Liver (tissue), 9 donors: ENCODE results near the gene GNAI3. TPM values are rescaled to one million over a fixed set of nuclear protein-coding genes. Genes with fewer than 3 reads are reported as not detected.

Source experiments
- DNase-seq: peaks from one replicate; pipeline ENCODE4 v3.0.0-alpha.2; 2017; ENCODE audit warnings: low spot score
- H3K27ac ChIP-seq, 2 donors: one replicate each; pipeline ENCODE4 v1.7.0; 2013; ENCODE audit warnings: inconsistent platforms in 2 of 2, low read length in 2 of 2, control low read depth in 1 of 2, low read depth in 1 of 2, mild to moderate bottlenecking in 1 of 2
- H3K27me3 ChIP-seq, 4 donors: one replicate each; pipeline versions ENCODE4 v1.6.1 to v1.7.0; 2013; ENCODE audit warnings: low read length in 3 of 4, inconsistent platforms in 1 of 4, mild to moderate bottlenecking in 1 of 4, moderate library complexity in 1 of 4; ENCODE audit not compliant: control insufficient read depth in 4 of 4, insufficient read depth in 4 of 4
- H3K36me3 ChIP-seq, 4 donors: one replicate each; pipeline versions ENCODE4 v1.6.1 to v1.7.0; 2013; ENCODE audit warnings: low read length in 3 of 4, mild to moderate bottlenecking in 3 of 4, low read depth in 1 of 4, moderate library complexity in 1 of 4; ENCODE audit not compliant: control insufficient read depth in 4 of 4, insufficient read depth in 3 of 4
- H3K4me1 ChIP-seq, 4 donors: one replicate each; pipeline versions ENCODE4 v1.6.1 to v1.7.0; 2013; ENCODE audit warnings: low read length in 3 of 4, mild to moderate bottlenecking in 3 of 4, moderate library complexity in 1 of 4; ENCODE audit not compliant: control insufficient read depth in 4 of 4, insufficient read depth in 4 of 4
- H3K4me3 ChIP-seq, 3 donors: one replicate each; pipeline versions ENCODE4 v1.6.1 to v1.7.0; 2013; ENCODE audit warnings: low read length in 3 of 3, control low read depth in 1 of 3, low read depth in 1 of 3, mild to moderate bottlenecking in 1 of 3
- H3K9ac ChIP-seq, 2 donors: one replicate each; pipeline ENCODE4 v1.7.0; 2013; ENCODE audit warnings: low read length in 2 of 2, mild to moderate bottlenecking in 2 of 2, moderate library complexity in 2 of 2, control low read depth in 1 of 2, low read depth in 1 of 2
- H3K9me3 ChIP-seq, 4 donors: one replicate each; pipeline versions ENCODE4 v1.6.1 to v1.7.0; 2013; ENCODE audit warnings: low read length in 3 of 4; ENCODE audit not compliant: control insufficient read depth in 4 of 4
- ATF3 ChIP-seq: IDR thresholded peaks from 2 replicates; pipeline ENCODE4 v1.6.1; 2016; ENCODE audit warnings: antibody characterized with exemption
- CTCF ChIP-seq: fragments of 150-350 bp; IDR thresholded peaks from 2 replicates; pipeline ENCODE4 v1.5.1; 2017; ENCODE audit warnings: improper control_type of control experiment, low read depth, low read length; ENCODE audit not compliant: missing input control
- EGR1 ChIP-seq, 2 donors: IDR thresholded peaks; 2 replicates each; pipeline ENCODE4 v1.6.1; 2016 to 2018; ENCODE audit warnings: antibody characterized with exemption in 2 of 2, low read depth in 2 of 2
- FOXA1 ChIP-seq: IDR thresholded peaks from 2 replicates; pipeline ENCODE4 v1.6.1; 2016; ENCODE audit warnings: antibody characterized with exemption
- FOXA2 ChIP-seq: IDR thresholded peaks from 2 replicates; pipeline ENCODE4 v1.6.1; 2016; ENCODE audit warnings: antibody characterized with exemption
- GABPA ChIP-seq, 2 donors: IDR thresholded peaks in 1 of 2; conservative IDR thresholded peaks in 1 of 2; 2 replicates each; pipeline ENCODE4 v1.6.1; 2016; ENCODE audit warnings: antibody characterized with exemption in 2 of 2, mild to moderate bottlenecking in 1 of 2, moderate library complexity in 1 of 2
- HNF4A ChIP-seq, 2 donors: conservative IDR thresholded peaks; 2 replicates each; pipeline ENCODE4 v1.6.1; 2016; ENCODE audit warnings: antibody characterized with exemption in 2 of 2, mild to moderate bottlenecking in 2 of 2
- HNF4G ChIP-seq: IDR thresholded peaks from 2 replicates; pipeline ENCODE4 v1.6.1; 2016; ENCODE audit warnings: antibody characterized with exemption
- JUND ChIP-seq, 2 donors: IDR thresholded peaks; 2 replicates each; pipeline ENCODE4 v1.6.1; 2016; ENCODE audit warnings: antibody characterized with exemption in 2 of 2
- MAX ChIP-seq: IDR thresholded peaks from 2 replicates; pipeline ENCODE4 v1.6.1; 2016; ENCODE audit warnings: antibody characterized with exemption
- NR2F2 ChIP-seq: IDR thresholded peaks from 2 replicates; pipeline ENCODE4 v1.6.1; 2016; ENCODE audit warnings: antibody characterized with exemption
- RAD21 ChIP-seq, 2 donors: IDR thresholded peaks; 2 replicates each; pipeline ENCODE4 v1.6.1; 2016; ENCODE audit warnings: antibody characterized with exemption in 2 of 2, mild to moderate bottlenecking in 2 of 2
- RXRA ChIP-seq, 2 donors: IDR thresholded peaks; 2 replicates each; pipeline ENCODE4 v1.6.1; 2017 to 2018; ENCODE audit warnings: antibody characterized with exemption in 2 of 2, mild to moderate bottlenecking in 1 of 2
- SP1 ChIP-seq: IDR thresholded peaks from 2 replicates; pipeline ENCODE4 v1.6.1; 2018; ENCODE audit warnings: antibody characterized with exemption, mild to moderate bottlenecking
- TAF1 ChIP-seq: conservative IDR thresholded peaks from 2 replicates; pipeline ENCODE4 v1.6.1; 2016; ENCODE audit warnings: antibody characterized with exemption, mild to moderate bottlenecking
- YY1 ChIP-seq: IDR thresholded peaks from 2 replicates; pipeline ENCODE4 v1.6.1; 2016; ENCODE audit warnings: antibody characterized with exemption, mild to moderate bottlenecking
- WGBS: extraction: QIAGEN DNeasy Blood & Tissue Kit; methylation state at CpG from one replicate; pipeline ENCODE4 v1.1.7; 2013; 5-methylcytosine and 5-hydroxymethylcytosine counted together
- polyA plus RNA-seq, 2 donors: library from polyadenylated mRNA; stranded (reverse) in 1 of 2; unstranded in 1 of 2; fragments of 200-250 nt in 1 of 2; fragments of >200 nt in 1 of 2; fragmentation: Nextera tagmentation in 1 of 2; extraction: Ambion mirVana in 1 of 2; gene quantifications; one replicate each; pipeline versions ENCODE4 v1.2.1 to v1.2.3, GENCODE V29; 2013 to 2015
- total RNA-seq, 2 donors: library from RNA; depleted of rRNA; stranded (reverse); fragments of >200 nt; gene quantifications; one replicate each; pipeline ENCODE4 v1.2.3, GENCODE V29; 2014
- TF ChIP-seq, protein P1 (sequence below): IDR thresholded peaks from 2 replicates; pipeline ENCODE4 v1.6.1; 2016; ENCODE audit warnings: antibody characterized with exemption
- TF ChIP-seq, protein P2 (sequence below): IDR thresholded peaks from 2 replicates; pipeline ENCODE4 v1.6.1; 2016; ENCODE audit warnings: antibody characterized with exemption, mild to moderate bottlenecking
- donor health status: healthy.
- donor health status: healthy.
- donor health status: healthy.
- donor health status: healthy.
- donor health status: healthy.

The GNAI3 gene
- total and polyA plus RNA-seq, 4 donors: 1.9 to 6.5 (median 4.3) TPM

GRCh38 chr1:109595531-109595930, 47.1 kb downstream of the GNAI3 start:
- WGBS: 95% methylated on average over 2 of the region's 2 CpGs
- no peaks in the 10 kb centered on the region for H3K27me3 ChIP-seq
- TF ChIP-seq HNF4A (conservative IDR thresholded peaks at IDR 0.05): no peak
- no peak for TF ChIP-seq EGR1 (IDR thresholded peaks at IDR 0.05; ENCODE audit: low read depth in 2 of 2)
- TF ChIP-seq JUND (IDR thresholded peaks at IDR 0.05): no peak
- TF ChIP-seq GABPA (IDR thresholded peaks at IDR 0.05 in 1 of 2, conservative IDR thresholded peaks at IDR 0.05 in 1 of 2): no peak
- no peak for TF ChIP-seq FOXA1
- TF ChIP-seq RAD21 (IDR thresholded peaks at IDR 0.05): no peak
- no peak for TF ChIP-seq FOXA2
- TF ChIP-seq CTCF: no peak
- TF ChIP-seq, protein P1, sequence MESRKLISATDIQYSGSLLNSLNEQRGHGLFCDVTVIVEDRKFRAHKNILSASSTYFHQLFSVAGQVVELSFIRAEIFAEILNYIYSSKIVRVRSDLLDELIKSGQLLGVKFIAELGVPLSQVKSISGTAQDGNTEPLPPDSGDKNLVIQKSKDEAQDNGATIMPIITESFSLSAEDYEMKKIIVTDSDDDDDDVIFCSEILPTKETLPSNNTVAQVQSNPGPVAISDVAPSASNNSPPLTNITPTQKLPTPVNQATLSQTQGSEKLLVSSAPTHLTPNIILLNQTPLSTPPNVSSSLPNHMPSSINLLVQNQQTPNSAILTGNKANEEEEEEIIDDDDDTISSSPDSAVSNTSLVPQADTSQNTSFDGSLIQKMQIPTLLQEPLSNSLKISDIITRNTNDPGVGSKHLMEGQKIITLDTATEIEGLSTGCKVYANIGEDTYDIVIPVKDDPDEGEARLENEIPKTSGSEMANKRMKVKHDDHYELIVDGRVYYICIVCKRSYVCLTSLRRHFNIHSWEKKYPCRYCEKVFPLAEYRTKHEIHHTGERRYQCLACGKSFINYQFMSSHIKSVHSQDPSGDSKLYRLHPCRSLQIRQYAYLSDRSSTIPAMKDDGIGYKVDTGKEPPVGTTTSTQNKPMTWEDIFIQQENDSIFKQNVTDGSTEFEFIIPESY: no peak
- no peak for TF ChIP-seq ATF3
- TF ChIP-seq RXRA (IDR thresholded peaks at IDR 0.05): no peak
- no peak for TF ChIP-seq SP1
- TF ChIP-seq YY1: no peak
- no peak for TF ChIP-seq NR2F2
- no peak for TF ChIP-seq MAX
- no peak for TF ChIP-seq HNF4G
- TF ChIP-seq, protein P2, sequence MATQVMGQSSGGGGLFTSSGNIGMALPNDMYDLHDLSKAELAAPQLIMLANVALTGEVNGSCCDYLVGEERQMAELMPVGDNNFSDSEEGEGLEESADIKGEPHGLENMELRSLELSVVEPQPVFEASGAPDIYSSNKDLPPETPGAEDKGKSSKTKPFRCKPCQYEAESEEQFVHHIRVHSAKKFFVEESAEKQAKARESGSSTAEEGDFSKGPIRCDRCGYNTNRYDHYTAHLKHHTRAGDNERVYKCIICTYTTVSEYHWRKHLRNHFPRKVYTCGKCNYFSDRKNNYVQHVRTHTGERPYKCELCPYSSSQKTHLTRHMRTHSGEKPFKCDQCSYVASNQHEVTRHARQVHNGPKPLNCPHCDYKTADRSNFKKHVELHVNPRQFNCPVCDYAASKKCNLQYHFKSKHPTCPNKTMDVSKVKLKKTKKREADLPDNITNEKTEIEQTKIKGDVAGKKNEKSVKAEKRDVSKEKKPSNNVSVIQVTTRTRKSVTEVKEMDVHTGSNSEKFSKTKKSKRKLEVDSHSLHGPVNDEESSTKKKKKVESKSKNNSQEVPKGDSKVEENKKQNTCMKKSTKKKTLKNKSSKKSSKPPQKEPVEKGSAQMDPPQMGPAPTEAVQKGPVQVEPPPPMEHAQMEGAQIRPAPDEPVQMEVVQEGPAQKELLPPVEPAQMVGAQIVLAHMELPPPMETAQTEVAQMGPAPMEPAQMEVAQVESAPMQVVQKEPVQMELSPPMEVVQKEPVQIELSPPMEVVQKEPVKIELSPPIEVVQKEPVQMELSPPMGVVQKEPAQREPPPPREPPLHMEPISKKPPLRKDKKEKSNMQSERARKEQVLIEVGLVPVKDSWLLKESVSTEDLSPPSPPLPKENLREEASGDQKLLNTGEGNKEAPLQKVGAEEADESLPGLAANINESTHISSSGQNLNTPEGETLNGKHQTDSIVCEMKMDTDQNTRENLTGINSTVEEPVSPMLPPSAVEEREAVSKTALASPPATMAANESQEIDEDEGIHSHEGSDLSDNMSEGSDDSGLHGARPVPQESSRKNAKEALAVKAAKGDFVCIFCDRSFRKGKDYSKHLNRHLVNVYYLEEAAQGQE: no peak
- no peak for TF ChIP-seq TAF1
- no peak for DNase-seq
- no peaks in the 10 kb centered on the region for H3K9me3 ChIP-seq
- peaks cover 0 to 39% (median 14%) of the 10 kb centered on the region in 4 donors for H3K36me3 ChIP-seq
- no peak overlapping the region for H3K9ac ChIP-seq
- H3K4me1 ChIP-seq: no peaks in the 10 kb centered on the region
- no peak overlapping the region for H3K4me3 ChIP-seq
- no peak overlapping the region for H3K27ac ChIP-seq
